ENCODE data around the gene MEFV. TPM values are rescaled to one million over a fixed set of nuclear protein-coding genes. Genes with fewer than 3 reads are reported as not detected.

MEFV gene
- total and polyA plus RNA-seq, 2 of the 4 experiments (the other 2 are of a cell fraction), result not detected

DNA sequence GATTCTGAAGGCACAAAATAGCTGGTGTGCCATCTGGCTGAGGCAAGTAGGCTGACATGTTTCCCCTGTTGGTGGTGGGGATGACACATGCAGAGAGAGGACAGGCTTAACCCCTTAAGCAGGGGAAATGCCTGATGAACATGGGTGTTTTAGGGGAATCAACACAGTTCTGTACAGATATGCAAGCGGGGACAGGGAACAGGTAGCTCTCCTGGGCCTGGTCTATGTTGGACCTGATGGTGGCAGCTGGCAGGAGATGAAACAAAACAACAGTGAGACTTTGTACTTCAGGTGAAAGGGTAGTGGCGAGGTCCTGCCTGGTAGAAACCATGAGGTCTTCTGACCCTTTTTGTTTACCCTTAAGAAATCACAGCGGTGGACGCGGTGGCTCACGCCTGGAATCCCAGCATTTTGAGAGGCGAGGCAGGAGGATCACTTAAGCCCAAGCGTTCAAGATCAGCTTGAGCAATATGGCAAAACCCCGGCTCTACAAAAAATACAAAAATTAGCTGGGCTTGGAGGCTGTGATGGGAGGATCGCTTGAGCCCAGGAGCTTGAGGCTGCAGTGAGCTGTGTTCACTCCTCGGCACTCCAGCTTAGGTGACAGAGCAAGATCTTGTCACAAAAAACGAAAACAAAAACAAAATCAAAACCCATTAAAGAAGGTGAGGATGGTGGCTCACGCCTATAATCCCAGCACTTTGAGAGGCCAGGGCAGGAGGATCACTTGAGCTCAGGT lies 57.9 kb downstream of the MEFV start:
- Histone ChIP-seq H3K18ac (ENCODE audit: low read depth, low read length) (no peak overlapping the region), H3K4me2 (ENCODE audit: low read depth, low read length) (no peak overlapping the region), H2BK120ac (ENCODE audit: low read depth, low read length) (no peak overlapping the region), H4K91ac (ENCODE audit: insufficient read depth, low read depth, low read length) (no peak overlapping the region), H3K56ac (ENCODE audit: extremely low read depth, insufficient read depth, low read length) (no peak overlapping the region), H2AK9ac (replicated peaks; ENCODE audit: low read depth, low read length, poor library complexity) (no peak overlapping the region), H2AFZ (replicated peaks; ENCODE audit: low read length, poor library complexity) (no peak overlapping the region), H3K23ac (ENCODE audit: low read depth, low read length) (no peak overlapping the region), H3K9ac (ENCODE audit: low read depth, low read length) (no peak overlapping the region), H2BK20ac (ENCODE audit: low read depth, low read length) (no peak overlapping the region), H2BK15ac (ENCODE audit: low read depth, low read length) (no peak overlapping the region), H2AK5ac (ENCODE audit: low read depth, low read length) (no peak overlapping the region), H3K14ac (replicated peaks; ENCODE audit: low read depth, low read length) (no peak overlapping the region), H3K36me3 (ENCODE audit: control insufficient read depth, insufficient read depth, low read length) (no peaks in the 10 kb centered on the region), H4K20me1 (ENCODE audit: insufficient read depth, low read length) (no peaks in the 10 kb centered on the region), H3K9me1 (ENCODE audit: insufficient read depth, low read length) (no peaks in the 10 kb centered on the region), H3K79me1 (ENCODE audit: low read depth in 1 of 2, low read length in 2 of 2) (no peaks in the 10 kb centered on the region), H3K27ac (ENCODE audit: insufficient read depth, low read length) (no peak overlapping the region), H2BK5ac (ENCODE audit: low read depth, low read length, poor library complexity, severe bottlenecking) (no peak overlapping the region), H4K5ac (ENCODE audit: low read depth, low read length) (no peak overlapping the region), H3K27me3 (ENCODE audit: control insufficient read depth, insufficient read depth, low read length) (peaks cover 9% of the 10 kb centered on the region; the same call in 1 of the 2 replicates), H3K4me1 (ENCODE audit: control insufficient read depth, insufficient read depth, low read length) (no peaks in the 10 kb centered on the region), H4K8ac (ENCODE audit: low read depth in 2 of 2, low read length in 2 of 2) (no peak overlapping the region), H3K4ac (ENCODE audit: low read depth, low read length) (no peak overlapping the region), H3K4me3 (ENCODE audit: insufficient read depth, low read depth, low read length) (no peak overlapping the region), H3K9me3 (ENCODE audit: control insufficient read depth, insufficient read depth, low read length) (no peaks in the 10 kb centered on the region)
- ChIA-PET POLR2A (ENCODE audit: unreplicated experiment) (no interaction called here), CTCF (interaction anchor here (0.6 kb wide), 1 partner anchor 47 kb away, joined by 3 read pairs; no protein-coding TSS in a partner anchor)
- intact Hi-C loops (cut with micrococcal nuclease), result no loop called here
- ATAC-seq (ENCODE audit: low read depth), result no peak
- dilution Hi-C loops (cut with HindIII; ENCODE audit: low sequenced_read_pairs, unreplicated experiment), result no loop called here
- BruUV-seq (replicated peaks), result no TSS peak
- WGBS, 2 experiments (ENCODE audit: extremely low coverage in 2 of 2, insufficient read length in 1 of 2), result 83% methylated on average over 5 of the region's 13 CpGs; no CpG with 5 or more reads in 1 of the 2 experiments
- no peak for TF ChIP-seq MAFK (IDR thresholded peaks at IDR 0.05; ENCODE audit: low read depth, low read length)
- TF ChIP-seq USF2 (IDR thresholded peaks at IDR 0.05; ENCODE audit: low read depth, low read length), result no peak
- TF ChIP-seq MAZ (IDR thresholded peaks at IDR 0.05; ENCODE audit: borderline replicate concordance, low read depth, low read length), result no peak
- no peak for TF ChIP-seq FOS (IDR thresholded peaks at IDR 0.05; ENCODE audit: low read depth, low read length)
- no peak for TF ChIP-seq RAD21 (IDR thresholded peaks at IDR 0.05; ENCODE audit: low read length)
- TF ChIP-seq MXI1 (IDR thresholded peaks at IDR 0.05; ENCODE audit: borderline replicate concordance, low read depth, low read length), result no peak
- TF ChIP-seq RCOR1 (IDR thresholded peaks at IDR 0.05; ENCODE audit: insufficient replicate concordance, low read length), result no peak
- TF ChIP-seq NFE2L2 (IDR thresholded peaks at IDR 0.05; ENCODE audit: low read depth, low read length), result no peak
- TF ChIP-seq, protein P1, sequence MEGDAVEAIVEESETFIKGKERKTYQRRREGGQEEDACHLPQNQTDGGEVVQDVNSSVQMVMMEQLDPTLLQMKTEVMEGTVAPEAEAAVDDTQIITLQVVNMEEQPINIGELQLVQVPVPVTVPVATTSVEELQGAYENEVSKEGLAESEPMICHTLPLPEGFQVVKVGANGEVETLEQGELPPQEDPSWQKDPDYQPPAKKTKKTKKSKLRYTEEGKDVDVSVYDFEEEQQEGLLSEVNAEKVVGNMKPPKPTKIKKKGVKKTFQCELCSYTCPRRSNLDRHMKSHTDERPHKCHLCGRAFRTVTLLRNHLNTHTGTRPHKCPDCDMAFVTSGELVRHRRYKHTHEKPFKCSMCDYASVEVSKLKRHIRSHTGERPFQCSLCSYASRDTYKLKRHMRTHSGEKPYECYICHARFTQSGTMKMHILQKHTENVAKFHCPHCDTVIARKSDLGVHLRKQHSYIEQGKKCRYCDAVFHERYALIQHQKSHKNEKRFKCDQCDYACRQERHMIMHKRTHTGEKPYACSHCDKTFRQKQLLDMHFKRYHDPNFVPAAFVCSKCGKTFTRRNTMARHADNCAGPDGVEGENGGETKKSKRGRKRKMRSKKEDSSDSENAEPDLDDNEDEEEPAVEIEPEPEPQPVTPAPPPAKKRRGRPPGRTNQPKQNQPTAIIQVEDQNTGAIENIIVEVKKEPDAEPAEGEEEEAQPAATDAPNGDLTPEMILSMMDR (conservative IDR thresholded peaks at IDR 0.05; ENCODE audit: low read depth, low read length), result no peak
- no peak for TF ChIP-seq CEBPB (IDR thresholded peaks at IDR 0.05; ENCODE audit: low read depth, low read length)
- TF ChIP-seq, protein P2, sequence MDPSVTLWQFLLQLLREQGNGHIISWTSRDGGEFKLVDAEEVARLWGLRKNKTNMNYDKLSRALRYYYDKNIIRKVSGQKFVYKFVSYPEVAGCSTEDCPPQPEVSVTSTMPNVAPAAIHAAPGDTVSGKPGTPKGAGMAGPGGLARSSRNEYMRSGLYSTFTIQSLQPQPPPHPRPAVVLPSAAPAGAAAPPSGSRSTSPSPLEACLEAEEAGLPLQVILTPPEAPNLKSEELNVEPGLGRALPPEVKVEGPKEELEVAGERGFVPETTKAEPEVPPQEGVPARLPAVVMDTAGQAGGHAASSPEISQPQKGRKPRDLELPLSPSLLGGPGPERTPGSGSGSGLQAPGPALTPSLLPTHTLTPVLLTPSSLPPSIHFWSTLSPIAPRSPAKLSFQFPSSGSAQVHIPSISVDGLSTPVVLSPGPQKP (IDR thresholded peaks at IDR 0.05; ENCODE audit: borderline replicate concordance, low read depth, low read length), result no peak
- TF ChIP-seq RFX5 (IDR thresholded peaks at IDR 0.05; ENCODE audit: low read depth, low read length), result no peak
- TF ChIP-seq POLR2A (IDR thresholded peaks at IDR 0.05; ENCODE audit: low read depth, low read length), result no peak
- no peak for TF ChIP-seq CHD1 (IDR thresholded peaks at IDR 0.05; ENCODE audit: low read depth, low read length)
- no peak for TF ChIP-seq BHLHE40 (IDR thresholded peaks at IDR 0.05; ENCODE audit: low read depth, low read length)
- DNase-seq, result no peak
- in situ Hi-C loops (cut with MboI; ENCODE audit: low sequenced_read_pairs), result no loop called here

Data from IMR-90 (cell line).